ENCODE data around the gene IFI35. TPM values are rescaled to one million over a fixed set of nuclear protein-coding genes. Genes with fewer than 3 reads are reported as not detected.

Gene IFI35
- total RNA-seq, 1 donor from 2014 or later: 0.79 TPM

DNA sequence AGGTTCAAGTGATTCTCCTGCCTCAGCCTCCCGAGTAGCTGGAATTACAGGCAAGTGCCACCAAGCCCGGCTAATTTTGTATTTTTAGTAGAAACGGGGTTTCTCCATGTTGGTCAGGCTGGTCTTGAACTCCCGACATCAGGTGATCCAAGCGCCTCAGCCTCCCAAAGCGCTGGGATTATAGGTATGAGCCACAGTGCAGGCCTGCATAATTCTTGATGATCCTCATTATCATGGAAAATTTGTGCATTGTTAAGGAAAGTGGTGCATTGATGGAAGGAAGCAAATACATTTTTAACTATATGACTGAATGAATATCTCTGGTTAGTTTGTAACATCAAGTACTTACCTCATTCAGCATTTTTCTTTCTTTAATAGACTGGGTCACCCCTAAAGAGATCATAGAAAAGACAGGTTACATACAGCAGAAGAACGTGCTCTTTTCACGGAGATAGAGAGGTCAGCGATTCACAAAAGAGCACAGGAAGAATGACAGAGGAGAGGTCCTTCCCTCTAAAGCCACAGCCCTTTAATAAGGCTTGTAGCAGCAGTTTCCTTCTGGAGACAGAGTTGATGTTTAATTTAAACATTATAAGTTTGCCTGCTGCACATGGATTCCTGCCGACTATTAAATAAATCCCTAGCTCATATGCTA lies 56.5 kb downstream of the IFI35 start:
- FAIRE-seq (no peak), DNase-seq (ENCODE audit: low read depth) (no peak)
- Histone ChIP-seq H3K4me3 (ENCODE audit: low read depth, low read length) (no peak overlapping the region), H3K36me3 (ENCODE audit: control insufficient read depth, insufficient read depth, low read length) (peaks cover 2% of the 10 kb centered on the region), H3K27me3 (ENCODE audit: control insufficient read depth, insufficient read depth, low read length) (no peaks in the 10 kb centered on the region)
- TF ChIP-seq, protein P1, sequence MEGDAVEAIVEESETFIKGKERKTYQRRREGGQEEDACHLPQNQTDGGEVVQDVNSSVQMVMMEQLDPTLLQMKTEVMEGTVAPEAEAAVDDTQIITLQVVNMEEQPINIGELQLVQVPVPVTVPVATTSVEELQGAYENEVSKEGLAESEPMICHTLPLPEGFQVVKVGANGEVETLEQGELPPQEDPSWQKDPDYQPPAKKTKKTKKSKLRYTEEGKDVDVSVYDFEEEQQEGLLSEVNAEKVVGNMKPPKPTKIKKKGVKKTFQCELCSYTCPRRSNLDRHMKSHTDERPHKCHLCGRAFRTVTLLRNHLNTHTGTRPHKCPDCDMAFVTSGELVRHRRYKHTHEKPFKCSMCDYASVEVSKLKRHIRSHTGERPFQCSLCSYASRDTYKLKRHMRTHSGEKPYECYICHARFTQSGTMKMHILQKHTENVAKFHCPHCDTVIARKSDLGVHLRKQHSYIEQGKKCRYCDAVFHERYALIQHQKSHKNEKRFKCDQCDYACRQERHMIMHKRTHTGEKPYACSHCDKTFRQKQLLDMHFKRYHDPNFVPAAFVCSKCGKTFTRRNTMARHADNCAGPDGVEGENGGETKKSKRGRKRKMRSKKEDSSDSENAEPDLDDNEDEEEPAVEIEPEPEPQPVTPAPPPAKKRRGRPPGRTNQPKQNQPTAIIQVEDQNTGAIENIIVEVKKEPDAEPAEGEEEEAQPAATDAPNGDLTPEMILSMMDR (IDR thresholded peaks at IDR 0.05; ENCODE audit: insufficient read depth, low read length, severe bottlenecking): no peak

Other genes with a start within 250 kb of the IFI35 start
- not detected in 2 replicates for gene RAMP2, start 245.6 kb upstream of the IFI35 start, total RNA-seq
- gene VPS25, start 233.3 kb upstream of the IFI35 start, total RNA-seq: 65.3 and 76.0 TPM in 2 replicates
- gene WNK4, start 226.2 kb upstream of the IFI35 start, total RNA-seq: under 0.01 and 0.13 TPM in 2 replicates
- gene COA3, start 208.1 kb upstream of the IFI35 start, total RNA-seq: 59.8 and 69.6 TPM in 2 replicates
- not detected in 2 replicates for gene CNTD1, start 207.9 kb upstream of the IFI35 start, total RNA-seq
- gene BECN1, start 182.5 kb upstream of the IFI35 start, total RNA-seq: 123 and 200 TPM in 2 replicates
- gene PSME3, start 173.4 kb upstream of the IFI35 start, total RNA-seq: 57.7 and 72.5 TPM in 2 replicates
- gene AOC2, start 162.2 kb upstream of the IFI35 start, total RNA-seq: 0.79 and 1.0 TPM in 2 replicates
- gene AOC3, start 155.6 kb upstream of the IFI35 start, total RNA-seq: 0.26 TPM in 2 replicates
- not detected in 2 replicates for gene G6PC1, start 106.0 kb upstream of the IFI35 start, total RNA-seq
- gene AARSD1, start 42.3 kb upstream of the IFI35 start, total RNA-seq: 18.3 and 24.7 TPM in 2 replicates
- gene PTGES3L, start 26.7 kb upstream of the IFI35 start, total RNA-seq: under 0.01 and 0.13 TPM in 2 replicates
- 10.3 and 11.8 TPM in 2 replicates for gene RUNDC1, start 26.2 kb upstream of the IFI35 start, total RNA-seq
- gene RPL27, start 8.4 kb upstream of the IFI35 start, total RNA-seq: 1,341 and 1,431 TPM in 2 replicates
- 88.7 and 101 TPM in 2 replicates for gene VAT1, start 15.6 kb downstream of the IFI35 start, total RNA-seq
- under 0.01 and 0.38 TPM in 2 replicates for gene RND2, start 18.4 kb downstream of the IFI35 start, total RNA-seq
- 3.4 and 4.1 TPM in 2 replicates for gene BRCA1, start 118.6 kb downstream of the IFI35 start, total RNA-seq
- 51.9 and 74.5 TPM in 2 replicates for gene NBR1, start 164.4 kb downstream of the IFI35 start, total RNA-seq
- gene TMEM106A, start 205.1 kb downstream of the IFI35 start, total RNA-seq: 0.26 and 0.38 TPM in 2 replicates
- gene CCDC200, start 221.8 kb downstream of the IFI35 start, total RNA-seq: not detected in 2 replicates
- gene RNU2-1, start 227.2 kb downstream of the IFI35 start, total RNA-seq: not detected in 2 replicates

Data from bronchial epithelial cell (primary cell).